Amniotic epithelial cell (primary cell): ENCODE measurements around the gene FBXW12.

ENCODE experiments used
- DNase-seq: peaks from one replicate; pipeline ENCODE4 v3.0.0-alpha.2; 2010; ENCODE audit warnings: low read depth

FBXW12 gene

GRCh38 chr3:48422681-48423080, 50.7 kb downstream of the FBXW12 start:
- no peak for DNase-seq

DNA sequence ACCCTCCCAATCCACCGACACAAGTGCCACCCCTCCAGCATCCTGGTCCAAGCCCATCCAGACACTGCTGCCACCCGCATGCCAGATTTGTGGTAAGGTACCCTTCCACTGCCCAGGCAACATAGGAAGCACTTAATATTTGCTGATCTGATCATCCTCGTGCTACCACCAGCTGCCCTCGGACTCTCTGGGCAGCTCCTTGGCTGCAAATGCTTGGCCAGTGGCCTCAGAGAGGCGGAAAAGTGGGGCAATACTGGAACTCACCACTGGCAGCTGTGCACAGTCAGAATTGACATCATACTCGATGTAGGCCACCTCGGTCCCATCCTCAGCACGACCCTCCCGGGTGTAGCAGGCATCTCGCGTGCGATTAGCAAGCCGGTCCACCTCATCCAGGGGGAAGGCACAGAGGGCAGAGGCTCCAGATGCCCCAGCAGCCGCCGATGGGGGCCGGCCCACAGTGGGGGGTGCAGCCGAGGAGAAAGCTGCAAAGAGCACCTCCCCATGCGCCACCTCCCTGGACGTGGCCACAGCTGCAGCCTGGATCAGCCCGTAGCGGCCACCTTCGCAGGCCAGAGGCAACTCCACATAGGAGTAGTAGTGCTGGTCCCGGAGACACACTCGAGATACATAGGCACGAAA, 51.3 kb downstream of the FBXW12 start:
- no peak for DNase-seq

- no peak for DNase-seq
Observed at GRCh38 chr3:48423883-48424695, 52.1 kb downstream of the FBXW12 start.

DNA sequence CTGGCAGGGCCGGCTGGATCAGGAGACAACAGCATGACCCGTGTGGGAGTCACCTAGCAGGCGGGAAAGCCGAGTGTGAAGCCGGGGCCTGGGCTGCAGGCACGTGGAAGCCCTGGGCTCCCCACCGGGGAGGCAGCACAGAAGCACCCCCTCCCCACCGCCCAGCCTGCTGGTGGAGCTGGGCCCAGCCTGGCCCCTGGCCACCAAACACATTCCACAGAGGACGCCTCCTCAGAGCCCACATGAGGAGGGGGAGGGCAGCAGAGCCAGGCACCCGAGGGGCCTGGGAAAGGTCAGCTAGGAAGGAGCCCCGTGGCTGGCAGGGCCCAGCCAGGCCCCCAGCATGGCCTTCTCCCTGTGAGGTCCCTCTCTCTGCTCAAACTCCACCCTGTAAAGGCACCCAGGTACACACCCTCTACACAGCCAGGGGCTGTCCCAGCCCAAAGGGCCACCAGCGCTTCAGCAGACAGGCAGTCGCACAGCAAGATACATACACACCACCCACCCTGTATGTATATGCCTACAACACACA, 53.3 kb downstream of the FBXW12 start:
- peak; percentile 19 for DNase-seq

DNA sequence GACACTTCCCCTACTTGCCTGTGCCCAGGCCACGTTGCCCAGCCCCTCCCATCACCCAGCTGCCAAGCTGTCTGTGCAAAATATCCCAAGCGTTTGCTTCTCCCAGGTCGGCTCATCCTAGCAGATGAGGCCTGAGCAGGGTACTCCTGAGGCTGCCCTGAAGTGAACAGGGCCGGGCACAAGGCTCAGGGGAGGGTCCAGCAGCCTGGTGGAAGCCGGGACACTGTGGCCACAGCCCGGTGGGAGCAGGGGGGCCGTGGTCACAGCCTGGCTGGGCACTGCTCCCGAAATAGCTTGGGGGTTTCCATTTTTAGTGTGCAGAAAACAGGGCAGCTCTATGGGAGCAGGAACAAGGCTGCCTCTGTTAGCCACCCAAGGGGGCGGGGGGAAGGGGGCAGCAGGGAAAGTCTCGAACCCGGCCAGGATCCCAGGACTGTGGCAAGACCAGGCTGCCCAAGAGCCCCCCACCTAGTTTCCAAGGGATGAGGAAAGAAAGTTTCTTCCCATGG, 54.4 kb downstream of the FBXW12 start:
- DNase-seq: no peak

GRCh38 chr3:48426944-48427629, 55.1 kb downstream of the FBXW12 start:
- no peak for DNase-seq

GRCh38 chr3:48427630-48427962, 55.6 kb downstream of the FBXW12 start:
- peak; percentile 25 for DNase-seq

- DNase-seq: no peak
Observed at GRCh38 chr3:48428088-48428571, 56.1 kb downstream of the FBXW12 start.

GRCh38 chr3:48428572-48429316, 56.7 kb downstream of the FBXW12 start:
- no peak for DNase-seq

- no peak for DNase-seq
Observed at GRCh38 chr3:48429317-48429959, 57.4 kb downstream of the FBXW12 start.

DNA sequence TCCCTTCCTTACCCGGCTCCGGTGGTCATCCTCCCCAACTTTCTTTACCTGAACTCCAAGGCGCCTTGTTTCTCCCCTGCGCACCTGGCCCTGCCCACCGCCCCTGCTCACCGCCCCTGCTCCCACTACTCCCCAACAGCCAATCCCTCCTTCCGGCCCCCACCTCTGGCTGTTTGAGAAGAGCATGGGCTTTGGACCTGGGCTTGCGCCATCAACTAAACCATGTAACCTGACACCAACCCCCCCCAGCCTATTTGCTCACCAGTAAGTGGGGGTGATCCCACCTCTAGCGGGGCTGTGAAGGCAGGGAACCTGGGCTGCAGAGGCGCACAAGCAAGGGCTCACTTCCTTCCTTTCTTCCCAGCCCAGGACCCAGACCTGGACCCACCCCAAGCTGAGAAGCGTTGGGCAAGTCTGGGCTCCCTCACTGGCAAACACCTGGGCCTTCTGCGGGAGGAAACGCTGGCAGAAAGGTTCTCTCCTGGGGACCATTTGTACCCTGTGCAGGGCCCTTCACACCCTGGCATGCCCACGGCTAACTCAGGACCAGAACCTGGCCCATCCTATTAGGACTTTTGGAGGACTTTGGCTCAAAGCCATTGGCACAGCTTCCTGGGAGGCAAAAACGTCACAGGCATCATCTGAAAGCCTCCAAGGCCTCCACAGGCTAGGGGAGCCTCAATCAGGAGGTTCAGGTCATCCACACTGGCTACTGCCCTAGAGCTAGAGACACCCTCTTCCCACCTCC, 58.1 kb downstream of the FBXW12 start, which contains the start of gene PLXNB1:
PLXNB1 (minus strand) TSS at position 127 of the 748 bp plus-strand sequence. CDS start 5,475 bp downstream, outside the sequence.
- peak; percentile 74 for DNase-seq

DNA sequence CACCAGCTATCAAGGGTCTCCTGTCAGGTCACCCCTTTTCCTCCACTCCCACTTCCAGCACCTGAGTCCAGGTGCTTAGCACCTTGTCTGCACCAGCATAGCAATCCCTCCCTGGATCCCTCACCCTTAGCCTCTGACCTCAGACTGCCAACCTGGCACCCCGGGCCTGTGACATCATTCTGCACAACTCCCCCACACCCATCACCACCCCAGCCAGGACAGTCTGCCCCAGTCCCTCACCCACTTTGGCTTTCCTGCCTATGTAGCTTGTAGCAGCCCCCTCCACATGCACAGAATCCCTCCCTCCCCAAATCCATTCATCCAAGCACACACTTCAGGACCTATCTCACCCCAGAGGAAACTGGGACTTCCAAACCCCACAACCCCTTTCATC, 58.7 kb downstream of the FBXW12 start:
- DNase-seq: no peak

GRCh38 chr3:48431224-48432029, 59.4 kb downstream of the FBXW12 start:
- no peak for DNase-seq

DNA sequence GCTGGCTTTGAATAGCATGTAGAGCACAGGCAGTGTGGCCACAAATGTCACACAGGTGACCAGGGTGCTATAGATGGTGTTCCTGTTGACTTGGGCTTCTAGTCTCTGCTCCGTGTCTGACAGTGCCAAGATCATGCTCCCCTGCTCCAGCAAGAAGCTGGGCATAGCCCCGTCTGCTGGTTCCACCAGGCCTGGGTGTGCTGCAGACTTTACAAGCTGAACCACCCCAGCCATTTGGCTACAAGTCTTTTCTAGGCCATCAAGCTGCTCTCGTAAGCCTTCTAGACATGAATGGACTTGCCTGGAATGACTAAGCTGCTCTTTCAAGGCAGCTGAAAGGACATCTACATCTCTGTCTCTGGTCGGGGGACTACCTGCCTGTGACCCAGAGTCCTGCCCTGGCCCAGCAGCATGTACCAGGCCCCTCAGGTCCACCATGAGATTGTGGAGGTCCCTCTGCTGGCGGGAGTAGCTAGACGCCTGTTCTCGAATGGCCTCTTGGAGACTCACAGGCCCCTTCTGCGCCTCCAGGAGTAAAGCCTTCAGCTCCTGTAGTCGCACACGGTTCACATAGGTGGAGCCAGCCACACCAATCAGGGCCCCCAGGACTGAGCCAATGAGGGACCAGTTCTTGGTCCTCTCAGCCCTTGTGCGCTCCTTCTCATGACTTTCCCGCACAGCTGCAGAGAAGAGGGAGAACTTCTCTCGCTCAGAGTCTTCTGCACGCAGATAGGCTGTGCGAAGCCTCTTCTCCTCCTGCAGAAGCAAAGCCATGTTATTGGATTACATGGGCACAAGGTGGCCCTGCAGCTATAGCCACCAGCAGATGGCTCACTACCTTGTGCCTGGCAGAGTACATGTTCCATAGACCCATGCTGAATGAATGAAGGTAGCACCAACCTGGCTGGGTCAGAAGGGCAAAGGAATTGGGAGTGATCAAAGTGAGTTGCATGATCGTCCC, 60.7 kb downstream of the FBXW12 start:
- no peak for DNase-seq

DNA sequence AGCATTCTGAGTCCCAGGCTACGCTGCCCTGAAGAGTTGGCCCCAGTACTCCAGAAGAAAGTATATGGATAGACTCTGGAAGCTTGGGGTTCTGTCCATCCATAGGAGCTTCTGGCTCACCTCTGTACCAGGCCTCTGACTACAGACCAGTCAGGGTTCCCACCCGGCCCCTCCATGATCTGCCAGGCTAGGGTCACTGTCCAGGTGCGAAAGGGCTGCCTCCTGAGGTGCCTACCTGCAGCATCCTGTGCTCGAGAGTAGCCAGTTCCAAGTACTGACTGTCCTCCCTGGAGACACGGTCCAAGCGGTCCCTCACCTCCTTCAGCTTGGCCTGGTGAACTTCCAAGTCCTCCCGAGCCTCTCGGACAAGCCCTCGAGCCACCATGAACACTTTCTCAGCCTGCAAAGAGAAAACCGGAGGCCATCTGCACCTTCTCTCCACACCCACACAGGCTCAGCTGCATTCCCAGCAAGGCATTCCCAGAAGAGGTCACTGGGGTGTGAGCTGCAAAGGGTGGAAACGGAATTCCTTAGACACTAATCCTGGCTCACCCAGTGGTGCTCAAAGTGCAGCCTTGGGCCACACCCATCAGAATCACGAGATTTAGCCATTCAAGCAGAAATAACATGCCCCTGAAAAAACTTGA, 61.6 kb downstream of the FBXW12 start:
- peak; percentile 42 for DNase-seq

DNA sequence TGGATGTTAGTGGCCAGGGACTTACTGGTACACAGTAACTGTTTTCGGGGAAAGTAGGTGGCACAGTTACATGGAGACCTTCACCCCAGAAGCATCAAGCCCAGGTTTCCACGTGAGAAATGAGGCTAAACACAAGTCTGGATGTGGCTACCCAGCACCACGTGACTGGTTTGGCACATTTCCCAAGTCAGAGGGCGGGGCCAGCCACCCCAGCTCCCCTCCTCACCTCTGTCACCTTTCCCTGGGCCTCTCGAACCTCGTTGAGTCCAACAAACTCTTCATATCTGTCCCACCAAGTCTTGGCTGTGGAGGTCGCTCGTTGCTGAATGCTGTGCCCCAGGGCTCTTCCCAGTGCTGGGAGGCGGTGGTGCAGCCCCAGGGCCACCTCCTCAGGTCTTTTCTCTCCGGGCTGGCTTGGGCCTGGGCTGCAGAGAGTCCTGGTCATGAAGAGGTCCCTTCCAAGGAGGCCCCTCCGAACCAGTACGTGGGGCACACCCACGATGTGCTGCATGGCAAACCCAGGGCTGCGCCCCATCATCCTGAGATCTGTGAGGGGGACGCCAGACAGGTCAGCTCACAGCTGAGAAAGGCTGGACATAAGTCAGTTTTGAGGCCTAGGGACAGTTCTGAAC, 62.7 kb downstream of the FBXW12 start:
- DNase-seq: no peak

- DNase-seq: no peak
Observed at GRCh38 chr3:48435223-48435595, 63.2 kb downstream of the FBXW12 start.
